GM19099 (cell line): ENCODE results near the gene MAT1A.

Experiments
- POLR2A ChIP-seq: IDR thresholded peaks from 3 replicates; pipeline ENCODE4 v1.6.1; 2011; ENCODE audit warnings: low read depth; ENCODE audit not compliant: insufficient read length; ENCODE audit errors: extremely low read depth

The MAT1A gene

GRCh38 chr10:80272793-80273522 lies 16.5 kb downstream of the MAT1A start:
- no peak for TF ChIP-seq POLR2A

GRCh38 chr10:80271416-80271815 lies 18.0 kb downstream of the MAT1A start:
- TF ChIP-seq POLR2A, result no peak

- no peak for TF ChIP-seq POLR2A
Measured at GRCh38 chr10:80270887-80271286, 18.6 kb downstream of the MAT1A start.

GRCh38 chr10:80268938-80269588 lies 20.4 kb downstream of the MAT1A start:
- TF ChIP-seq POLR2A, result no peak

GRCh38 chr10:80268266-80268665 lies 21.2 kb downstream of the MAT1A start:
- no peak for TF ChIP-seq POLR2A

GRCh38 chr10:80266513-80266863 lies 23.0 kb downstream of the MAT1A start:
- no peak for TF ChIP-seq POLR2A

GRCh38 chr10:80265740-80266512 lies 23.5 kb downstream of the MAT1A start:
- TF ChIP-seq POLR2A, result no peak

- no peak for TF ChIP-seq POLR2A
Measured at GRCh38 chr10:80264081-80265056, 25.1 kb downstream of the MAT1A start.

- TF ChIP-seq POLR2A, result no peak
Measured at GRCh38 chr10:80261316-80262030, 28.0 kb downstream of the MAT1A start.

GRCh38 chr10:80260295-80261243 lies 28.9 kb downstream of the MAT1A start:
- no peak for TF ChIP-seq POLR2A

- TF ChIP-seq POLR2A, result no peak
Measured at GRCh38 chr10:80259405-80259871, 30.0 kb downstream of the MAT1A start.

- no peak for TF ChIP-seq POLR2A
Measured at GRCh38 chr10:80253266-80253962, 36.0 kb downstream of the MAT1A start.
